ENCODE measurements around the gene GPR137B.

The GPR137B gene

GRCh38 chr1:236144446-236145150 is 2.3 kb downstream of the GPR137B start:
- Histone ChIP-seq H3K4me3 (ENCODE audit: low read depth, low read length) (no peak overlapping the region), H3K9me3 (ENCODE audit: control insufficient read depth, insufficient read depth, low read depth, low read length) (no peaks in the 10 kb centered on the region), H3K4me1 (ENCODE audit: control insufficient read depth, insufficient read depth, low read length) (peaks cover 5% of the 10 kb centered on the region), H3K27ac (ENCODE audit: extremely low read depth, low read depth, low read length) (no peak overlapping the region), H3K36me3 (ENCODE audit: control insufficient read depth in 2 of 2, insufficient read depth in 1 of 2, low read length in 2 of 2) (peaks cover 6 to 9% of the 10 kb centered on the region in 2 experiments; a peak in 2 of 3 replicates)
- ChIA-PET POLR2A (interaction anchor here (1.3 kb wide), 1 partner anchor 137 kb away, joined by 5 read pairs; the partner anchor contains the start of gene ERO1B), CTCF (interaction anchor here (0.7 to 2.1 kb wide), 3 partner anchors 13 to 28 kb away, joined by 4 to 7 read pairs (median 4); no protein-coding TSS in a partner anchor)
- 0 out of 2 replicates have a peak, but pooled peaks have one; percentile 13 for TF ChIP-seq ZNF2 (tag by site-specific recombination; IDR thresholded peaks at IDR 0.05)
- TF ChIP-seq ZNF560 (tag by site-specific recombination; IDR thresholded peaks at IDR 0.05; ENCODE audit: borderline replicate concordance): no peak
- 0 out of 2 replicates have a peak, but pooled peaks have one; percentile 12 for TF ChIP-seq ZNF600 (tag by site-specific recombination; IDR thresholded peaks at IDR 0.05)
- peak; percentile 49; the same call in 1 of the 2 replicates for TF ChIP-seq ZBTB48 (tag by site-specific recombination; IDR thresholded peaks at IDR 0.05)
- TF ChIP-seq ZNF341 (tag by site-specific recombination; IDR thresholded peaks at IDR 0.05; ENCODE audit: low read depth): peak; percentile 60

GRCh38 chr1:236147068-236147467 is 4.7 kb downstream of the GPR137B start:
- peaks cover 5% of the 10 kb centered on the region for H3K4me1 ChIP-seq (ENCODE audit: control insufficient read depth, insufficient read depth, low read length)
- no peaks in the 10 kb centered on the region for H3K9me3 ChIP-seq (ENCODE audit: control insufficient read depth, insufficient read depth, low read depth, low read length)
- H3K4me3 ChIP-seq (ENCODE audit: low read depth, low read length): no peak overlapping the region
- peaks cover 6 to 9% of the 10 kb centered on the region in 2 experiments; a peak in 2 of 3 replicates for H3K36me3 ChIP-seq (ENCODE audit: control insufficient read depth in 2 of 2, insufficient read depth in 1 of 2, low read length in 2 of 2)
- ChIA-PET CTCF (no interaction called here), POLR2A (no interaction called here)
- H3K27ac ChIP-seq (ENCODE audit: extremely low read depth, low read depth, low read length): no peak overlapping the region
- TF ChIP-seq BCL11A (tag by site-specific recombination; IDR thresholded peaks at IDR 0.05; ENCODE audit: low read depth): no peak
- no peak for TF ChIP-seq KLF7 (tag by site-specific recombination; IDR thresholded peaks at IDR 0.05; ENCODE audit: borderline replicate concordance)
- no peak for TF ChIP-seq SCRT2 (tag by site-specific recombination; IDR thresholded peaks at IDR 0.05)
- no peak for TF ChIP-seq ZNF239 (tag by site-specific recombination; IDR thresholded peaks at IDR 0.05)
- TF ChIP-seq ZFP37 (tag by site-specific recombination; IDR thresholded peaks at IDR 0.05): no peak
- peak; percentile 28; the same call in 1 of the 2 replicates for TF ChIP-seq ZNF341 (tag by site-specific recombination; IDR thresholded peaks at IDR 0.05; ENCODE audit: low read depth)
- no peak for TF ChIP-seq ZNF626 (tag by site-specific recombination; IDR thresholded peaks at IDR 0.05)
- peak; percentile 40; the same call in 1 of the 2 replicates for TF ChIP-seq KLF1 (tag by site-specific recombination; IDR thresholded peaks at IDR 0.05)
- no peak for TF ChIP-seq ZBTB10 (tag by site-specific recombination; IDR thresholded peaks at IDR 0.05)
- no peak for TF ChIP-seq ZNF548 (tag by site-specific recombination; IDR thresholded peaks at IDR 0.05)

GRCh38 chr1:236147521-236148469 is 5.5 kb downstream of the GPR137B start:
- Histone ChIP-seq H3K27ac (ENCODE audit: extremely low read depth, low read depth, low read length) (no peak overlapping the region), H3K9me3 (ENCODE audit: control insufficient read depth, insufficient read depth, low read depth, low read length) (no peaks in the 10 kb centered on the region), H3K4me3 (ENCODE audit: low read depth, low read length) (no peak overlapping the region), H3K4me1 (ENCODE audit: control insufficient read depth, insufficient read depth, low read length) (peaks cover 5% of the 10 kb centered on the region), H3K36me3 (ENCODE audit: control insufficient read depth in 2 of 2, insufficient read depth in 1 of 2, low read length in 2 of 2) (peaks cover 6 to 9% of the 10 kb centered on the region in 2 experiments; a peak in 2 of 3 replicates)
- CTCF ChIA-PET: interaction anchor here (0.7 kb wide), 1 partner anchor 1294 kb away, joined by 3 read pairs; no protein-coding TSS in a partner anchor
- POLR2A ChIA-PET: no interaction called here
- TF ChIP-seq ZFP37 (tag by site-specific recombination; IDR thresholded peaks at IDR 0.05) (no peak), PRDM10 (tag by site-specific recombination; IDR thresholded peaks at IDR 0.05) (no peak), ZBTB26 (tag by site-specific recombination; optimal IDR thresholded peaks at IDR 0.05) (no peak), ZBTB10 (tag by site-specific recombination; IDR thresholded peaks at IDR 0.05) (no peak)
